ENCODE results near the gene NPIPB8. TPM values are rescaled to one million over a fixed set of nuclear protein-coding genes. Genes with fewer than 3 reads are reported as not detected.

NPIPB8 gene
- total and polyA plus RNA-seq, 2 experiments from 2014 or later = 0.14 TPM; not detected in 1

DNA sequence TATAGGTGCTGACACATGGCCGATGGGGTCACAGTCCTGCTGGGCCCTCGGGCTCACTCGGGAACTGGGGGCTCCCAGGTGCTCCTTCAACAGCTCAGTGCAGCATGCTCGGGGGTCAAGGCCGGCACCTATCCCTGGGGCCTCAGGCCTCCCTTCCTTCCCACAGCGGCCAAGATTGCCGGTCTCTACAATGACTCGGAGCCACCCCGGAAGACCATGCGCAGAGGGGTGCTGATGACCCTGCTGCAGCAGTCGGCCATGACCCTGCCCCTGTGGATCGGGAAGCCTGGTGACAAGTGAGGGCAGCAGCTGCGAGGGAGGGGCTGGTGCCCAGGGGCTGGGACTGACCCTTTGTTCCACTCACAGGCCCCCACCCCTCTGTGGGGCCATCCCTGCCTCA, 47.9 kb upstream of the NPIPB8 start (continued):
- TF ChIP-seq ZNF462 (CRISPR knock-in tag; IDR thresholded peaks at IDR 0.05) (no peak), NANOG (IDR thresholded peaks at IDR 0.05; ENCODE audit: borderline replicate concordance) (no peak), EZH2phosphoT487 (IDR thresholded peaks at IDR 0.05; ENCODE audit: unreplicated experiment) (no peak)

- Mint-ChIP-seq H3K4me1 (peaks cover 2% of the 10 kb centered on the region; the same call in 1 of the 3 replicates), H3K4me3 (no peak overlapping the region), H3K27me3 (ENCODE audit: insufficient read depth, low read depth, poor library complexity) (peaks cover 10% of the 10 kb centered on the region), H3K27ac (no peak overlapping the region; the same call in 1 of the 2 replicates), H3K36me3 (ENCODE audit: low read depth) (peaks cover 11% of the 10 kb centered on the region; the same call in 1 of the 3 replicates), H3K9me3 (no peaks in the 10 kb centered on the region)
- Histone ChIP-seq H3K27ac (ENCODE audit: low read depth) (no peak overlapping the region), H3K36me3 (ENCODE audit: insufficient read depth) (no peaks in the 10 kb centered on the region; the same call in 1 of the 2 replicates), H3K4me3 (no peak overlapping the region), H2AFZ (no peak overlapping the region), H3K9me2 (ENCODE audit: insufficient read depth) (no peaks in the 10 kb centered on the region; the same call in 1 of the 2 replicates), H3K27me3 (ENCODE audit: insufficient read depth) (no peaks in the 10 kb centered on the region), H3K79me2 (replicated peaks; ENCODE audit: insufficient read depth) (no peaks in the 10 kb centered on the region), H3F3A (replicated peaks; ENCODE audit: low read depth) (no peaks in the 10 kb centered on the region), H4K20me1 (replicated peaks; ENCODE audit: insufficient read depth) (no peaks in the 10 kb centered on the region), H3K4me1 (ENCODE audit: insufficient read depth) (no peaks in the 10 kb centered on the region), H3K4me2 (no peak overlapping the region)
- ATAC-seq (no peak), DNase-seq (ENCODE audit: low spot score) (no peak)
- no peak for TF ChIP-seq JUNB (IDR thresholded peaks at IDR 0.05; ENCODE audit: unreplicated experiment)
- TF ChIP-seq ZNF331 (CRISPR knock-in tag; IDR thresholded peaks at IDR 0.05; ENCODE audit: low read depth) = no peak
- no peak for TF ChIP-seq ZNF114 (CRISPR knock-in tag; IDR thresholded peaks at IDR 0.05)
- no peak for TF ChIP-seq NANOG (IDR thresholded peaks at IDR 0.05; ENCODE audit: borderline replicate concordance)
- TF ChIP-seq ZNF462 (CRISPR knock-in tag; IDR thresholded peaks at IDR 0.05) = no peak
- TF ChIP-seq EZH2 (IDR thresholded peaks at IDR 0.05; ENCODE audit: low read depth, unreplicated experiment) = no peak
- no peak for TF ChIP-seq EZH2phosphoT487 (IDR thresholded peaks at IDR 0.05; ENCODE audit: unreplicated experiment)
Observed at GRCh38 chr16:28590384-28591340, 47.2 kb upstream of the NPIPB8 start.
